ENCODE data around the gene GLRX. TPM values are rescaled to one million over a fixed set of nuclear protein-coding genes. Genes with fewer than 3 reads are reported as not detected.

Gene GLRX
- polyA plus RNA-seq, 1 of the 3 experiments (the other 2 are of a cell fraction): 40.0 TPM

- TF ChIP-seq ZBTB33 (IDR thresholded peaks at IDR 0.05; ENCODE audit: borderline replicate concordance, low read depth) (no peak), GABPA (IDR thresholded peaks at IDR 0.05; ENCODE audit: low read depth) (no peak), TAF1 (IDR thresholded peaks at IDR 0.05; ENCODE audit: borderline replicate concordance, low read depth, low read length) (no peak)
These were observed 18.6 kb upstream of the GLRX start (continued) for GRCh38 chr5:95840956-95841705.

DNA sequence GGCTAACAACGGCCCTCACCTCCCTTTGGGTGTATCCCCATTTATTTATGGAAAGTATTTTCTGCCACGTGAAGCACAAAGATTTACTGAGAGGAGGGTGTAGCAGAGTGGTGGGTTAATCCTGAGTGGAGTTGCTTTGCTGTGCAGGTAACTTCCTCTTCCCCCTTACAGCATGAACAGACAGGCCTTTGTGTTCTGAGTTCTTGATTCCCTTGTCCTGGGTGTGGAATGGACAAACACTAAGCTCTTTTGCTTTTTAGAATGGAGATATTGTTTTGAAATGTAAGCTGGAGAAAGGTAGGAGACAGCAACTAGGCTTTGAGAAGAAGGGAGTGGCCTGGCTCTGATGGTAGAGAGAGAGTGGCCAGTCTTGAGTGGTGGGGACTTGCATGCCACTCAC lies 17.1 kb upstream of the GLRX start:
- Histone ChIP-seq H3K36me3 (replicated peaks in 1 of 2; ENCODE audit: control insufficient read depth in 1 of 2, insufficient read depth in 2 of 2, low read length in 1 of 2) (no peaks in the 10 kb centered on the region), H4K20me1 (ENCODE audit: insufficient read depth) (no peaks in the 10 kb centered on the region), H2AFZ (ENCODE audit: low read depth) (no peak overlapping the region), H3K79me2 (ENCODE audit: insufficient read depth) (no peaks in the 10 kb centered on the region), H3K9ac (no peak overlapping the region), H3K4me3 (ENCODE audit: low read depth in 2 of 2, low read length in 1 of 2) (no peak overlapping the region), H3K27ac (ENCODE audit: low read depth in 2 of 2, low read length in 1 of 2) (no peak overlapping the region), H3F3A (replicated peaks; ENCODE audit: insufficient read depth) (no peaks in the 10 kb centered on the region), H3K9me3 (no peaks in the 10 kb centered on the region), H3K27me3 (ENCODE audit: insufficient read depth) (no peaks in the 10 kb centered on the region), H3K4me1 (ENCODE audit: control insufficient read depth in 1 of 2, insufficient read depth in 2 of 2, low read depth in 1 of 2, low read length in 1 of 2) (peaks cover 0 to 9% of the 10 kb centered on the region in 2 experiments; a peak in 1 of 4 replicates), H3K4me2 (no peak overlapping the region), H3K9me2 (no peaks in the 10 kb centered on the region)
- WGBS (ENCODE audit: low lambda C conversion rate): 51% methylated on average over 2 of the region's 2 CpGs
- ChIA-PET POLR2A (no interaction called here), CTCF (interaction anchor here (1.1 to 2.0 kb wide), 2 partner anchors 20 to 176 kb away, joined by 3 to 4 read pairs; no protein-coding TSS in a partner anchor)
- DNase-seq: no peak
- TF ChIP-seq, protein P1, sequence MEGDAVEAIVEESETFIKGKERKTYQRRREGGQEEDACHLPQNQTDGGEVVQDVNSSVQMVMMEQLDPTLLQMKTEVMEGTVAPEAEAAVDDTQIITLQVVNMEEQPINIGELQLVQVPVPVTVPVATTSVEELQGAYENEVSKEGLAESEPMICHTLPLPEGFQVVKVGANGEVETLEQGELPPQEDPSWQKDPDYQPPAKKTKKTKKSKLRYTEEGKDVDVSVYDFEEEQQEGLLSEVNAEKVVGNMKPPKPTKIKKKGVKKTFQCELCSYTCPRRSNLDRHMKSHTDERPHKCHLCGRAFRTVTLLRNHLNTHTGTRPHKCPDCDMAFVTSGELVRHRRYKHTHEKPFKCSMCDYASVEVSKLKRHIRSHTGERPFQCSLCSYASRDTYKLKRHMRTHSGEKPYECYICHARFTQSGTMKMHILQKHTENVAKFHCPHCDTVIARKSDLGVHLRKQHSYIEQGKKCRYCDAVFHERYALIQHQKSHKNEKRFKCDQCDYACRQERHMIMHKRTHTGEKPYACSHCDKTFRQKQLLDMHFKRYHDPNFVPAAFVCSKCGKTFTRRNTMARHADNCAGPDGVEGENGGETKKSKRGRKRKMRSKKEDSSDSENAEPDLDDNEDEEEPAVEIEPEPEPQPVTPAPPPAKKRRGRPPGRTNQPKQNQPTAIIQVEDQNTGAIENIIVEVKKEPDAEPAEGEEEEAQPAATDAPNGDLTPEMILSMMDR (IDR thresholded peaks at IDR 0.05): no peak
- TF ChIP-seq YY1 (IDR thresholded peaks at IDR 0.05; ENCODE audit: low read depth) (no peak), JUND (IDR thresholded peaks at IDR 0.05) (no peak), GABPA (IDR thresholded peaks at IDR 0.05; ENCODE audit: low read depth) (no peak), PBX3 (IDR thresholded peaks at IDR 0.05) (no peak), RCOR1 (IDR thresholded peaks at IDR 0.05; ENCODE audit: low read length) (no peak), POLR2AphosphoS5 (IDR thresholded peaks at IDR 0.05; ENCODE audit: low read depth, low read length) (no peak), MXI1 (IDR thresholded peaks at IDR 0.05; ENCODE audit: low read depth, low read length) (no peak), TAF1 (IDR thresholded peaks at IDR 0.05; ENCODE audit: borderline replicate concordance, low read depth, low read length) (no peak), GATA2 (CRISPR knock-in tag; IDR thresholded peaks at IDR 0.05) (no peak), ELF1 (IDR thresholded peaks at IDR 0.05) (no peak), TCF12 (IDR thresholded peaks at IDR 0.05) (no peak), RAD21 (IDR thresholded peaks at IDR 0.05; ENCODE audit: low read length) (no peak), EZH2phosphoT487 (IDR thresholded peaks at IDR 0.05; ENCODE audit: borderline replicate concordance, low read depth) (no peak)
- TF ChIP-seq, protein P2, sequence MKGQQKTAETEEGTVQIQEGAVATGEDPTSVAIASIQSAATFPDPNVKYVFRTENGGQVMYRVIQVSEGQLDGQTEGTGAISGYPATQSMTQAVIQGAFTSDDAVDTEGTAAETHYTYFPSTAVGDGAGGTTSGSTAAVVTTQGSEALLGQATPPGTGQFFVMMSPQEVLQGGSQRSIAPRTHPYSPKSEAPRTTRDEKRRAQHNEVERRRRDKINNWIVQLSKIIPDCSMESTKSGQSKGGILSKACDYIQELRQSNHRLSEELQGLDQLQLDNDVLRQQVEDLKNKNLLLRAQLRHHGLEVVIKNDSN (IDR thresholded peaks at IDR 0.05; ENCODE audit: borderline replicate concordance, low read depth): no peak
- TF ChIP-seq, protein P3, sequence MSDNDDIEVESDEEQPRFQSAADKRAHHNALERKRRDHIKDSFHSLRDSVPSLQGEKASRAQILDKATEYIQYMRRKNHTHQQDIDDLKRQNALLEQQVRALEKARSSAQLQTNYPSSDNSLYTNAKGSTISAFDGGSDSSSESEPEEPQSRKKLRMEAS (IDR thresholded peaks at IDR 0.05; ENCODE audit: low read depth): no peak

Measured in SK-N-SH (cell line).